Heart left ventricle (tissue), 16 donors: ENCODE measurements around the gene HERPUD1. TPM values are rescaled to one million over a fixed set of nuclear protein-coding genes. Genes with fewer than 3 reads are reported as not detected.

Experiments
- ATAC-seq, 4 donors: fragments of 200-7000 bp; cut with Tn5 transposase; one replicate each; pipeline ENCODE4 v1.9.1; 2020 to 2022; ENCODE audit warnings: moderate library complexity in 4 of 4, mild to moderate bottlenecking in 3 of 4, moderate number of reproducible peaks in 1 of 4
- DNase-seq, 5 donors: peaks; one replicate each; pipeline ENCODE4 v3.0.0-alpha.2; 2020
- H3K27ac ChIP-seq, 12 donors: fragments of 200-600 bp; sonication (generic) in 4 of 12; one replicate each; pipeline versions ENCODE4 v1.5.0 to v1.8.0; 2016 to 2022; ENCODE audit warnings: mild to moderate bottlenecking in 2 of 12
- H3K27me3 ChIP-seq, 9 donors: fragments of 200-600 bp; sonication (generic) in 2 of 9; one replicate each; pipeline versions ENCODE4 v1.5.1 to v1.8.0; 2016 to 2022; ENCODE audit warnings: mild to moderate bottlenecking in 3 of 9
- H3K36me3 ChIP-seq, 9 donors: fragments of 200-600 bp; sonication (generic) in 2 of 9; one replicate each; pipeline versions ENCODE4 v1.5.0 to v1.8.0; 2018 to 2022; ENCODE audit warnings: mild to moderate bottlenecking in 2 of 9
- H3K4me1 ChIP-seq, 12 donors: fragments of 200-600 bp; sonication (generic) in 4 of 12; one replicate each; pipeline versions ENCODE4 v1.5.0 to v1.8.0; 2016 to 2022; ENCODE audit warnings: mild to moderate bottlenecking in 3 of 12
- H3K4me3 ChIP-seq, 12 donors: fragments of 200-600 bp; sonication (generic) in 4 of 12; one replicate each; pipeline versions ENCODE4 v1.5.0 to v1.8.0; 2017 to 2022; ENCODE audit warnings: mild to moderate bottlenecking in 9 of 12, moderate library complexity in 4 of 12
- H3K9me3 ChIP-seq, 12 donors: fragments of 200-600 bp; sonication (generic) in 4 of 12; one replicate each; pipeline versions ENCODE4 v1.5.0 to v1.8.0; 2016 to 2022; ENCODE audit warnings: mild to moderate bottlenecking in 1 of 12
- CTCF ChIP-seq, 12 donors: fragments of 200-600 bp; sonication (generic) in 4 of 12; IDR thresholded peaks; one replicate each; pipeline versions ENCODE4 v1.5.0 to v1.8.0; 2018 to 2022; ENCODE audit warnings: antibody characterized with exemption in 12 of 12, mild to moderate bottlenecking in 5 of 12
- POLR2A ChIP-seq, 2 donors: fragments of 450-650 bp; IDR thresholded peaks; one replicate each; pipeline ENCODE4 v1.6.1; 2017; ENCODE audit warnings: antibody characterized with exemption in 2 of 2, mild to moderate bottlenecking in 2 of 2, moderate library complexity in 2 of 2
- WGBS, 4 donors: extraction: QIAGEN DNeasy Blood & Tissue Kit in 2 of 4; methylation state at CpG; one replicate each; pipeline versions ENCODE4 v1.1.5 to v1.1.7; 2013 to 2018; 5-methylcytosine and 5-hydroxymethylcytosine counted together
- intact Hi-C, 10 donors: fragments of 100-400 bp; cut with DNase I; formaldehyde crosslinking; loops; one replicate each; pipeline versions ENCODE4 v1.11.1 to v1.14.2; 2022
- microRNA-seq, 4 donors: library from miRNA; unstranded; fragments of <30 nt; microRNA quantifications; one replicate each; pipeline versions ENCODE4 to v1.2.0, GENCODE V29; 2017 to 2020
- polyA plus RNA-seq, 2 donors: library from polyadenylated mRNA; stranded (reverse); fragments of 200-250 nt; gene quantifications; one replicate each; pipeline ENCODE4 v1.2.3, GENCODE V29; 2013
- total RNA-seq, 9 donors: library from RNA; depleted of rRNA in 2 of 9; stranded (reverse); fragments of >200 nt in 2 of 9; fragmentation: NEBNext Ultra II Directional in 3 of 9; extraction: Animal tissue kit (Norgen Biotek cat#: 25700) in 3 of 9; gene quantifications; one replicate each; pipeline versions ENCODE4 v1.1.0 to v1.2.4, GENCODE V29; 2016 to 2023
- donor health status: ischemic (EF 13 %, LVEDD 7.1; RV severe dilation, severe dysfunction).
- donor health status: healthy with polysubstance abuse.
- donor health status: DM: no; HTN: yes; CAD: no.
- donor health status: DM: no; HTN: no; CAD: no.
- donor health status: ischemic (EF 25% LVEDD 6.9; RV normal size, moderate dysfunction).
- donor health status: ischemic (EF 25% LVEDD 5.7; RV mildly dilated, moderate dysfunction).
- donor health status: healthy.
- donor health status: DM: yes; HTN: yes; CAD: no.
- donor health status: ischemic (EF 35%, LVEDD 5.7; RV mildly dilated, moderate dysfunction).
- donor health status: nonischemic (EF 11% LVEDD 7.7; RV severe dilation, severe dysfunction).
- donor health status: DM: yes; HTN: yes; CAD: no.
- donor health status: PGD.
- donor health status: ischemic (EF 29% LVEDD 5.4; RV normal size, mild dysfunction).
- donor health status: nonischemic (EF 23%, LVEDD 6.1; RV moderate dilation, normal function).

The HERPUD1 gene
- total and polyA plus RNA-seq, 11 donors: 41.4 to 226 (median 117) TPM

GRCh38 chr16:56994311-56994710, 62.4 kb downstream of the HERPUD1 start:
- peak overlapping the region in 3 of 12 donors; percentile 28 to 49 (median 43) for H3K27ac ChIP-seq
- peaks cover 0 to 90% (median 20%) of the 10 kb centered on the region in 12 donors for H3K4me1 ChIP-seq
- 64 to 80% (median 66%) methylated on average over 5 of the region's 5 CpGs for WGBS, 4 donors
- peaks cover 0 to 46% (median 0%) of the 10 kb centered on the region in 9 donors for H3K36me3 ChIP-seq
- intact Hi-C loops: no loop called here
- TF ChIP-seq CTCF (IDR thresholded peaks at IDR 0.05): no peak
- no peak for TF ChIP-seq POLR2A (IDR thresholded peaks at IDR 0.05)
- DNase-seq: peak in 1 of 5 donors; percentile 41
- no peak overlapping the region for H3K4me3 ChIP-seq
- H3K9me3 ChIP-seq: no peaks in the 10 kb centered on the region
- ATAC-seq: no peak
- no peaks in the 10 kb centered on the region for H3K27me3 ChIP-seq

Small RNA genes lying within 50 kb of the gene (microRNA-seq; reads per million reads assigned to microRNA genes)
- 0 reads per million in 4 donors for gene MIR6863

Other genes with a start within 250 kb of the HERPUD1 start
- gene MT1X, start 249.7 kb upstream of the HERPUD1 start, total RNA-seq: 100 to 1,000 TPM in 4 of 9 donors, 10 to 100 TPM in 5; 20.6 to 918 (median 77.7) TPM
- 100 to 1,000 TPM; 144 to 145 TPM for gene MT1X, start 249.7 kb upstream of the HERPUD1 start, polyA plus RNA-seq
- gene NUP93, start 202.0 kb upstream of the HERPUD1 start, total RNA-seq: 10 to 100 TPM; 21.8 to 49.0 (median 27.8) TPM
- gene NUP93, start 202.0 kb upstream of the HERPUD1 start, polyA plus RNA-seq: 10 to 100 TPM; 23.7 to 28.5 TPM
- under 1 TPM in 1 of 9 donors, not detected in 8; 0.08 TPM for gene SLC12A3, start 66.9 kb upstream of the HERPUD1 start, total RNA-seq
- gene SLC12A3, start 66.9 kb upstream of the HERPUD1 start, polyA plus RNA-seq: not detected
- 1 to 10 TPM in 2 of 9 donors, under 1 TPM in 5, not detected in 2; 0.23 to 3.1 (median 0.30) TPM for gene CETP, start 29.8 kb downstream of the HERPUD1 start, total RNA-seq
- under 1 TPM in 1 of 2 donors, not detected in 1; 0.32 TPM for gene CETP, start 29.8 kb downstream of the HERPUD1 start, polyA plus RNA-seq
- gene NLRC5, start 57.4 kb downstream of the HERPUD1 start, total RNA-seq: 10 to 100 TPM in 4 of 9 donors, 1 to 10 TPM in 5; 5.8 to 98.6 (median 9.9) TPM
- gene NLRC5, start 57.4 kb downstream of the HERPUD1 start, polyA plus RNA-seq: 10 to 100 TPM in 1 of 2 donors, 1 to 10 TPM in 1; 6.8 to 11.8 TPM
- gene CPNE2, start 160.4 kb downstream of the HERPUD1 start, total RNA-seq: 10 to 100 TPM in 6 of 9 donors, 1 to 10 TPM in 3; 7.2 to 23.6 (median 11.9) TPM
- 10 to 100 TPM; 18.8 to 20.4 TPM for gene CPNE2, start 160.4 kb downstream of the HERPUD1 start, polyA plus RNA-seq